Heart right ventricle (tissue), 16 donors: Measurements from ENCODE around the gene PTPN4. TPM values are rescaled to one million over a fixed set of nuclear protein-coding genes. Genes with fewer than 3 reads are reported as not detected.

Source experiments
- ATAC-seq, 8 donors: fragments of 200-7000 bp; cut with Tn5 transposase; one replicate each; pipeline ENCODE4 v1.9.1; 2020; ENCODE audit warnings: mild to moderate bottlenecking in 8 of 8, moderate library complexity in 8 of 8, moderate number of reproducible peaks in 1 of 8
- DNase-seq, 2 donors: peaks; one replicate each; pipeline ENCODE4 v3.0.0-alpha.2; 2020
- H3K27ac ChIP-seq, 10 donors: fragments of 200-600 bp; sonication (generic) in 2 of 10; one replicate each; pipeline versions ENCODE4 v1.5.0 to v1.8.0; 2020 to 2022; ENCODE audit warnings: mild to moderate bottlenecking in 3 of 10
- H3K27me3 ChIP-seq, 7 donors: fragments of 200-600 bp; one replicate each; pipeline ENCODE4 v1.8.0; 2021 to 2022; ENCODE audit warnings: mild to moderate bottlenecking in 2 of 7
- H3K36me3 ChIP-seq, 9 donors: fragments of 200-600 bp; sonication (generic) in 1 of 9; one replicate each; pipeline versions ENCODE4 v1.5.0 to v1.8.0; 2020 to 2022; ENCODE audit warnings: mild to moderate bottlenecking in 2 of 9
- H3K4me1 ChIP-seq, 9 donors: fragments of 200-600 bp; sonication (generic) in 1 of 9; one replicate each; pipeline versions ENCODE4 v1.5.0 to v1.8.0; 2020 to 2022; ENCODE audit warnings: mild to moderate bottlenecking in 4 of 9
- H3K4me3 ChIP-seq, 10 donors: fragments of 200-600 bp; sonication (generic) in 2 of 10; one replicate each; pipeline versions ENCODE4 v1.5.0 to v1.8.0; 2020 to 2022; ENCODE audit warnings: mild to moderate bottlenecking in 7 of 10, moderate library complexity in 2 of 10
- H3K9me3 ChIP-seq, 11 donors: fragments of 200-600 bp in 10 of 11; sonication (generic) in 2 of 11; one replicate each; pipeline versions ENCODE4 v1.5.0 to v1.8.0; 2013 to 2022; ENCODE audit warnings: mild to moderate bottlenecking in 2 of 11, control low read depth in 1 of 11, moderate library complexity in 1 of 11
- CTCF ChIP-seq, 9 donors: fragments of 200-600 bp; sonication (generic) in 2 of 9; IDR thresholded peaks; one replicate each; pipeline versions ENCODE4 v1.5.0 to v1.8.0; 2021 to 2022; ENCODE audit warnings: antibody characterized with exemption in 9 of 9, mild to moderate bottlenecking in 5 of 9, moderate library complexity in 1 of 9
- WGBS, 2 donors: extraction: QIAGEN DNeasy Blood & Tissue Kit; methylation state at CpG; one replicate each; pipeline ENCODE4 v1.1.7; 2013; ENCODE audit warnings: inconsistent platforms in 1 of 2; 5-methylcytosine and 5-hydroxymethylcytosine counted together
- intact Hi-C, 10 donors: fragments of 100-400 bp; cut with DNase I; formaldehyde crosslinking; loops; one replicate each; pipeline versions ENCODE4 v1.11.1 to v1.14.2; 2022
- polyA plus RNA-seq, 2 donors: library from polyadenylated mRNA; stranded (reverse); fragments of 200-250 nt; gene quantifications; one replicate each; pipeline ENCODE4 v1.2.3, GENCODE V29; 2013
- total RNA-seq, 10 donors: library from RNA; stranded (reverse); fragmentation: NEBNext Ultra II Directional in 3 of 10; extraction: Animal tissue kit (Norgen Biotek cat#: 25700) in 3 of 10; gene quantifications; one replicate each; pipeline versions ENCODE4 v1.2.1 to v1.2.4, GENCODE V29; 2021 to 2023
- donor health status: Arrhythmogenic right ventricular cardiomyopathy.
- donor health status: ischemic (EF 13 %, LVEDD 7.1; RV severe dilation, severe dysfunction).
- donor health status: healthy with polysubstance abuse.
- donor health status: DM: no; HTN: yes; CAD: no.
- donor health status: DM: no; HTN: no; CAD: no.
- donor health status: ischemic (EF 25% LVEDD 6.9; RV normal size, moderate dysfunction).
- donor health status: ischemic (EF 25% LVEDD 5.7; RV mildly dilated, moderate dysfunction).
- donor health status: healthy.
- donor health status: DM: yes; HTN: yes; CAD: no.
- donor health status: Ischemic cardiomyopathy.
- donor health status: ischemic (EF 35%, LVEDD 5.7; RV mildly dilated, moderate dysfunction).
- donor health status: nonischemic (EF 11% LVEDD 7.7; RV severe dilation, severe dysfunction).
- donor health status: DM: yes; HTN: yes; CAD: no.
- donor health status: PGD.
- donor health status: ischemic (EF 29% LVEDD 5.4; RV normal size, mild dysfunction).
- donor health status: nonischemic (EF 23%, LVEDD 6.1; RV moderate dilation, normal function).

The PTPN4 gene
- total and polyA plus RNA-seq, 12 donors: 2.5 to 56.1 (median 44.7) TPM

GRCh38 chr2:119940856-119941255, 181.1 kb downstream of the PTPN4 start:
- Histone ChIP-seq H3K27me3 (no peaks in the 10 kb centered on the region), H3K4me1 (peaks cover 0 to 35% (median 10%) of the 10 kb centered on the region in 9 donors), H3K4me3 (no peak overlapping the region), H3K9me3 (no peaks in the 10 kb centered on the region), H3K27ac (no peak overlapping the region), H3K36me3 (peaks cover 0 to 38% (median 0%) of the 10 kb centered on the region in 9 donors)
- no peak for ATAC-seq
- no peak for DNase-seq
- intact Hi-C loops: loop anchor here in 3 of 10 donors (10.0 kb wide), 1 partner anchor 186 kb away; the partner anchor contains the start of gene PTPN4 (in 3 of the 3)
- TF ChIP-seq CTCF (IDR thresholded peaks at IDR 0.05): no peak

GRCh38 chr2:119941388-119941787, 181.7 kb downstream of the PTPN4 start:
- Histone ChIP-seq H3K4me3 (no peak overlapping the region), H3K9me3 (no peaks in the 10 kb centered on the region), H3K27ac (no peak overlapping the region), H3K36me3 (peaks cover 0 to 39% (median 0%) of the 10 kb centered on the region in 9 donors), H3K27me3 (no peaks in the 10 kb centered on the region), H3K4me1 (peaks cover 0 to 35% (median 10%) of the 10 kb centered on the region in 9 donors)
- WGBS, 2 donors: 72 to 80% methylated on average over 1 of the region's 1 CpG
- intact Hi-C loops: loop anchor here in 3 of 10 donors (10.0 kb wide), 1 partner anchor 187 kb away; the partner anchor contains the start of gene PTPN4 (in 3 of the 3)
- no peak for TF ChIP-seq CTCF (IDR thresholded peaks at IDR 0.05)
- ATAC-seq (peak in 3 of 8 donors; percentile 42 to 60 (median 58)), DNase-seq (no peak)

- DNase-seq (no peak), ATAC-seq (peak in 4 of 8 donors; percentile 38 to 69 (median 56))
- no peak for TF ChIP-seq CTCF (IDR thresholded peaks at IDR 0.05)
- Histone ChIP-seq H3K4me3 (no peak overlapping the region), H3K4me1 (peaks cover 0 to 35% (median 10%) of the 10 kb centered on the region in 9 donors), H3K27ac (no peak overlapping the region), H3K9me3 (no peaks in the 10 kb centered on the region), H3K36me3 (peaks cover 0 to 39% (median 0%) of the 10 kb centered on the region in 9 donors), H3K27me3 (no peaks in the 10 kb centered on the region)
- intact Hi-C loops: loop anchor here in 3 of 10 donors (10.0 kb wide), 1 partner anchor 187 kb away; the partner anchor contains the start of gene PTPN4 (in 3 of the 3)
- WGBS, 2 donors: 90% methylated on average over 3 of the region's 3 CpGs
Measured at GRCh38 chr2:119941981-119942513, 182.3 kb downstream of the PTPN4 start.

- ATAC-seq: peak in 1 of 8 donors; percentile 31
- Histone ChIP-seq H3K36me3 (peaks cover 0 to 39% (median 0%) of the 10 kb centered on the region in 9 donors), H3K27ac (no peak overlapping the region), H3K9me3 (no peaks in the 10 kb centered on the region), H3K4me3 (no peak overlapping the region), H3K4me1 (peaks cover 0 to 35% (median 10%) of the 10 kb centered on the region in 9 donors), H3K27me3 (no peaks in the 10 kb centered on the region)
- TF ChIP-seq CTCF (IDR thresholded peaks at IDR 0.05): no peak
- intact Hi-C loops: loop anchor here in 3 of 10 donors (10.0 kb wide), 1 partner anchor 188 kb away; the partner anchor contains the start of gene PTPN4 (in 3 of the 3)
- DNase-seq: no peak
Measured at GRCh38 chr2:119943058-119943457, 183.3 kb downstream of the PTPN4 start.
